Measurements from ENCODE around the gene LENG8.
"Not testable (repeated sequence)": the region's sequence is repeated elsewhere in the genome, so short reads cannot be mapped to it uniquely, and the experiment has no call there.

LENG8 gene

DNA sequence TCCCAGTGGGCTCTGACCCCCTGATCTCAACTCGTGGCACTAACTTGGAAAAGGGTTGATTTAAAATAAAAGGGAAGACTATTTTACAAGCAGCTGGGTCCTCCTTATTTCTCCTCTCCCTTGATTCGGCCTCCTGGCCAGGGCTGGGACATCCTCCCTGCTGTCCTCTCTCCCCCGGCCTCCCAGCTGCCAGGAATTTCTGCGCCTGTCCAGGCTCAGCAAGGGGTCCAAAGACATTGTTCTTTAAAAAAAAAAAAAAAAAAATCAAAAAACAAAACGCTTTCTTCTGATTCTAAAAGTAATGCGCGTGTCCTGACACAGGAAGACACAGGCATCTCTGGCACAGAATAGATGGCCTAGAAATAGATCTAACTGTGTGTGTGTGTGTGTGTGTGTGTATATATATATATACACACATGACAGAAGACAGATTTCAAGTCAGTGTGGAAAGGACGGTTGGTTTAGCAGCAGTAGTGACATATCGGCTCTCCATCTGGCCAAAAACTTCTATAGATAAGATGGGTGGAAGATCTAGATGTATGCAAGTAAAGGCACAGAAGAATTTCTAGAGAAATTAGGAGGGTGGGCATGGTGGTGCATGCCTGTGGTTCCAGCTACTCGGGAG lies 12.3 kb upstream of the LENG8 start:
- H3K4me3 ChIP-seq (ENCODE audit: low read depth, low read length) = no peak overlapping the region
- in situ Hi-C loops (cut with HindIII; ENCODE audit: low sequenced_read_pairs) = no loop called here
- TF ChIP-seq, protein P1, sequence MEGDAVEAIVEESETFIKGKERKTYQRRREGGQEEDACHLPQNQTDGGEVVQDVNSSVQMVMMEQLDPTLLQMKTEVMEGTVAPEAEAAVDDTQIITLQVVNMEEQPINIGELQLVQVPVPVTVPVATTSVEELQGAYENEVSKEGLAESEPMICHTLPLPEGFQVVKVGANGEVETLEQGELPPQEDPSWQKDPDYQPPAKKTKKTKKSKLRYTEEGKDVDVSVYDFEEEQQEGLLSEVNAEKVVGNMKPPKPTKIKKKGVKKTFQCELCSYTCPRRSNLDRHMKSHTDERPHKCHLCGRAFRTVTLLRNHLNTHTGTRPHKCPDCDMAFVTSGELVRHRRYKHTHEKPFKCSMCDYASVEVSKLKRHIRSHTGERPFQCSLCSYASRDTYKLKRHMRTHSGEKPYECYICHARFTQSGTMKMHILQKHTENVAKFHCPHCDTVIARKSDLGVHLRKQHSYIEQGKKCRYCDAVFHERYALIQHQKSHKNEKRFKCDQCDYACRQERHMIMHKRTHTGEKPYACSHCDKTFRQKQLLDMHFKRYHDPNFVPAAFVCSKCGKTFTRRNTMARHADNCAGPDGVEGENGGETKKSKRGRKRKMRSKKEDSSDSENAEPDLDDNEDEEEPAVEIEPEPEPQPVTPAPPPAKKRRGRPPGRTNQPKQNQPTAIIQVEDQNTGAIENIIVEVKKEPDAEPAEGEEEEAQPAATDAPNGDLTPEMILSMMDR (IDR thresholded peaks at IDR 0.05; ENCODE audit: low read depth, low read length) = no peak
- DNase-seq (ENCODE audit: low read depth, low spot score) = no peak

DNA sequence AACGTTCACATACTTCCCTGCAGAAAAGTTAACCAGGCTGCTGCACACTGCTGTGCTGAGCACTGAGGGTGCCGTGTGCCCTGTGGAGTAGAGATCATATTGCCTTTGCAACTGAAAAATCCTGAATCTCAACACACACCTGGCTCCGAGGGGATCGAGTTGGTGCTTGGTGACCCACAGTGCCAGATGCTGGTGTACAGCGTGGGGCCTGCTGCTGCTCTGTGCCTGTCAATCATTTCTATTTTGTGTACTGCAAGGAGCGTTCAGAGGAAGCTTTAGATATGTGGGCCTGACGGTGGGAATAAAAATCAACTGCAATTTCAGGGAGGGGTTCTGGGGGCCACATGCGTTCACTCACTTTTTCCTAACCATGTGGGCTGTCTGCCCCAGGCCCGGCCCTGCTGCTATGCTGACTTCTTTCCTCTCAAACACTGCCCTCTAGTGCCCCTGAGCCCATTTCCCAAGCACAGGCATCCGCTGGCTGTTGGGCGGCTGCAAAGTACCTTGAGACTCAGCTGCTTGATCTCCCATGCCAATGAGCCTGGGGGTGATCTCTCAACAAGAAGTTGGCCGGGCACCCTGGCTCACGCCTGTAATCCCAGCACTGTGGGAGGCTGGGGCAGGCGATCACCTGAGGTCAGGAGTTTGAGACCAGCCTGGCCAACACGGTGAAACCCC lies 9.7 kb upstream of the LENG8 start:
- TF ChIP-seq, protein P1 (IDR thresholded peaks at IDR 0.05; ENCODE audit: low read depth, low read length) = peak; percentile 71
- no peak overlapping the region for H3K4me3 ChIP-seq (ENCODE audit: low read depth, low read length)
- peak; percentile 50 for DNase-seq (ENCODE audit: low read depth, low spot score)
- in situ Hi-C loops (cut with HindIII; ENCODE audit: low sequenced_read_pairs) = no loop called here

DNA sequence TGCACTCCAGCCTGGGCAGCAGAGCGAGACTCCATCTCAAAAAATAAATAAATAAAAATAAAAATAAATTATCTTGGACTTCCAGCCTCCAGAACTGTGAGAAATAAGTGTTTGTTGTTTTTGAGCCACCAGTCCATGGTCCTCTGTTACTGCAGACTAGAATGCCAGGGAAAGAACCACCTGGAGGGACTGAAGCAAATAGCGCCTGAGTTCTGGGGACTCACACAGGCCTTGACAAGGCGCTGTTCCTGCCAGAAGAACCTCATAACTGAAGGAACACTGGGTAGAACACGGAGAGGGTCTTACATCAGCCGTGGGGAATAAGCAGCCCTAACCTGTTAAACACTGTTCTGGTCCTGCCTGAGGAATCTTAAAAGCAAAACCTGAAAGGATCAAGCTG lies 8.4 kb upstream of the LENG8 start:
- in situ Hi-C loops (cut with HindIII; ENCODE audit: low sequenced_read_pairs) = no loop called here
- TF ChIP-seq, protein P1 (IDR thresholded peaks at IDR 0.05; ENCODE audit: low read depth, low read length) = no peak
- no peak overlapping the region for H3K4me3 ChIP-seq (ENCODE audit: low read depth, low read length)
- DNase-seq (ENCODE audit: low read depth, low spot score) = no peak

DNA sequence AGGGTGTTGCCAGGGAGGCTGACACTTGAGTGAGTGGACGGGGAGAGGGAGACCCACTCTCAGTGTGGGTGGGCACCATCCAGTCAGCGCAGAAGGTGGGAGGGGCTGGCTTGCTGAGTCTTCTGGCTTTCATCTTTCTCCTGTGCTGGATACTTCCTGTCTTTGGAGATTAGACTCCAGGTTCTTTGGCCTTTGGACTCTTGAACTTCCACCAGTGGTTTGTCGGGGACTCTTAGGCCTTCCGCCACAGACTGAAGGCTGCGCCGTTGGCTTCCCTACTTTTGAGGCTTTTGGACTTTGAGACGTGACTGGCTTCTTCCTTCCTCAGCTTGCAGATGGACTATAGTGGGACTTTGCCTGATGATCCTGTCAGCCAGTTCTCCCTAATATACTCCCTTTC lies 4.3 kb upstream of the LENG8 start:
- in situ Hi-C loops (cut with HindIII; ENCODE audit: low sequenced_read_pairs) = no loop called here
- DNase-seq (ENCODE audit: low read depth, low spot score) = no peak
- no peak overlapping the region for H3K4me3 ChIP-seq (ENCODE audit: low read depth, low read length)
- TF ChIP-seq, protein P1 (IDR thresholded peaks at IDR 0.05; ENCODE audit: low read depth, low read length) = no peak

DNA sequence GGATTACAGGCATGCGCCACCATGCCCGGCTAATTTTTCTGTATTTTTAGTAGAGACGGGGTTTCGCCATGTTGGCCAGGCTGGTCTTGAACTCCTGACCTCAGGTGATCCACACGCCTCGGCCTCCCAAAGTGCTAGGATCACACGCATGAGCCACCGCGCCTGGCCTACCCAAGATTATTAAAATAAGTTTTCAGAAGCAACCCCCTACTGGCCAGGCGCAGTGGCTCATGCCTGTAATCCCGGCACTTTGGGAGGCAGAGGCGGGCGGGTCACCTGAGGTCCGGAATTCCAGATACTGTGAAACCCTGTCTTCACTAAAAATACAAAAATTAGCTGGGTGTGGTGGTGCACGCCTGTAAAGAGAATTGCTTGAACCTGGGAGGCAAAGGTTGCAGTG lies 2.6 kb upstream of the LENG8 start:
- in situ Hi-C loops (cut with HindIII; ENCODE audit: low sequenced_read_pairs); H3K4me3 ChIP-seq (ENCODE audit: low read depth, low read length); DNase-seq (ENCODE audit: low read depth, low spot score): not testable (repeated sequence)

DNA sequence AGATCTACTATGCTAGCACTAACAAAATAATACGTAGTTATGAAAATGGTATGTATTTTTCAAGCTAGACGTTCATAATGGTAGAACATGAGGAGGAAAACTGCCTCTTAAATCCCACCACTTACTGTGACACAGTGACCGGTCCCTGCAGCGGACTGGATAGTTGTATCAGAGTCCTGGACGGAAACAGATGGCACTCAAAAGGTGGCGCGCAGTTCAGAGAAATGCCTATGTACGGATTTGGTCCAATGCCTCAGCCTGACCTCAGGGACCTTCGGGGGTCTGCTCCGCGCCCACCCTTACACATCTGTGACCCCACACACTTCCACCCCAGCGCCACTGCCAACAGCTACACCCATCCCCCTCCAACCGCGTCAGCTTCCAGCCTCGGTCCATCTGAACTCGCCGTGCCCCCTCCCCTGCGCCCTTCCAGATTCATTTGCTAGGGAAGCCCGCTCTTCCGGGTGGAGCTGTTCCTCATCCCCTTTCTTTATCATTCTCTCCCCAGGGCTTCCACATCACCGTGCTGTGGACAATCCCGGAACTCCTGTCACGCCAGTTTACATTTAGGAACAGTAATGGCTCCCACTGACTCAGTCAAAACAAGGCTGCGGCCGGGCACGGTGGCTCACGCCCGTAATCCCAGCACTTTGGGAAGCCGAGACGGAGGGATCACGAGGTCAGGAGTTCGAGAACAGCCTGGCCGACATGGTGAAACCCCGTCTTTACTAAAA lies 792 bp upstream of the LENG8 start:
- DNase-seq (ENCODE audit: low read depth, low spot score) = peak; percentile 60

More for the DNA sequence above, 792 bp upstream of the LENG8 start:
- TF ChIP-seq, protein P1 (IDR thresholded peaks at IDR 0.05; ENCODE audit: low read depth, low read length) = peak; percentile 3
- H3K4me3 ChIP-seq (ENCODE audit: low read depth, low read length) = peak overlapping the region; percentile 75
- in situ Hi-C loops (cut with HindIII; ENCODE audit: low sequenced_read_pairs) = no loop called here
